ENCODE measurements around the gene CLMN. TPM values are rescaled to one million over a fixed set of nuclear protein-coding genes. Genes with fewer than 3 reads are reported as not detected.

CLMN gene
- total and polyA plus RNA-seq, 2 experiments from 2014 or later, result 15.7 to 40.0 TPM

- no peaks in the 10 kb centered on the region for H4K20me1 ChIP-seq (ENCODE audit: insufficient read depth, poor library complexity, severe bottlenecking)
- no peaks in the 10 kb centered on the region for H3K9me3 ChIP-seq (ENCODE audit: low read depth)
- no peak for TF ChIP-seq EZH2 (IDR thresholded peaks at IDR 0.05; ENCODE audit: borderline replicate concordance)
- TF ChIP-seq CTCF (IDR thresholded peaks at IDR 0.05; ENCODE audit: poor library complexity), result no peak
- TF ChIP-seq EZH2phosphoT487 (IDR thresholded peaks at IDR 0.05; ENCODE audit: low read depth, severe bottlenecking, unreplicated experiment), result no peak
- peaks cover 43% of the 10 kb centered on the region for H3K79me2 ChIP-seq
- peak overlapping the region; percentile 9 for H3K4me2 ChIP-seq
- no peaks in the 10 kb centered on the region for H3K9me2 ChIP-seq (replicated peaks; ENCODE audit: insufficient read depth)
- H3K4me3 ChIP-seq, result no peak overlapping the region
- peak; percentile 53 for DNase-seq (ENCODE audit: low spot score)
- H3K27ac ChIP-seq, result peak overlapping the region; percentile 87
- no peaks in the 10 kb centered on the region for H3K27me3 ChIP-seq
- no peak overlapping the region for H2AFZ ChIP-seq
- H3K36me3 ChIP-seq (replicated peaks; ENCODE audit: insufficient read depth, low read depth), result no peaks in the 10 kb centered on the region
- WGBS (ENCODE audit: low lambda C conversion rate, missing lambda C conversion rate), result 57% methylated on average over 14 of the region's 14 CpGs
- H3K4me1 ChIP-seq (ENCODE audit: insufficient read depth), result peaks cover 14% of the 10 kb centered on the region
Observed at GRCh38 chr14:95307402-95308041, 12.2 kb downstream of the CLMN start.

GRCh38 chr14:95305940-95306339 lies 13.8 kb downstream of the CLMN start:
- H3K79me2 ChIP-seq, result peaks cover 33% of the 10 kb centered on the region
- no peaks in the 10 kb centered on the region for H3K27me3 ChIP-seq
- 84% methylated on average over 4 of the region's 4 CpGs for WGBS (ENCODE audit: low lambda C conversion rate, missing lambda C conversion rate)
- no peaks in the 10 kb centered on the region for H4K20me1 ChIP-seq (ENCODE audit: insufficient read depth, poor library complexity, severe bottlenecking)
- no peak overlapping the region for H3K27ac ChIP-seq
- no peak for TF ChIP-seq CTCF (IDR thresholded peaks at IDR 0.05; ENCODE audit: poor library complexity)
- no peak for TF ChIP-seq EZH2 (IDR thresholded peaks at IDR 0.05; ENCODE audit: borderline replicate concordance)
- no peak for TF ChIP-seq EZH2phosphoT487 (IDR thresholded peaks at IDR 0.05; ENCODE audit: low read depth, severe bottlenecking, unreplicated experiment)
- H2AFZ ChIP-seq, result no peak overlapping the region
- peaks cover 14% of the 10 kb centered on the region for H3K4me1 ChIP-seq (ENCODE audit: insufficient read depth)
- DNase-seq (ENCODE audit: low spot score), result no peak
- no peaks in the 10 kb centered on the region for H3K9me3 ChIP-seq (ENCODE audit: low read depth)
- H3K4me3 ChIP-seq, result no peak overlapping the region
- H3K9me2 ChIP-seq (replicated peaks; ENCODE audit: insufficient read depth), result no peaks in the 10 kb centered on the region
- H3K36me3 ChIP-seq (replicated peaks; ENCODE audit: insufficient read depth, low read depth), result no peaks in the 10 kb centered on the region
- no peak overlapping the region for H3K4me2 ChIP-seq

- H2AFZ ChIP-seq, result no peak overlapping the region
- H3K9me2 ChIP-seq (replicated peaks; ENCODE audit: insufficient read depth), result no peaks in the 10 kb centered on the region
- no peaks in the 10 kb centered on the region for H3K9me3 ChIP-seq (ENCODE audit: low read depth)
- H3K27ac ChIP-seq, result no peak overlapping the region
- no peaks in the 10 kb centered on the region for H3K27me3 ChIP-seq
- no peaks in the 10 kb centered on the region for H4K20me1 ChIP-seq (ENCODE audit: insufficient read depth, poor library complexity, severe bottlenecking)
- no peak for DNase-seq (ENCODE audit: low spot score)
- H3K4me3 ChIP-seq, result no peak overlapping the region
- peaks cover 28% of the 10 kb centered on the region for H3K79me2 ChIP-seq
- H3K36me3 ChIP-seq (replicated peaks; ENCODE audit: insufficient read depth, low read depth), result no peaks in the 10 kb centered on the region
- 95% methylated on average over 7 of the region's 7 CpGs for WGBS (ENCODE audit: low lambda C conversion rate, missing lambda C conversion rate)
- no peak overlapping the region for H3K4me2 ChIP-seq
- no peak for TF ChIP-seq EZH2phosphoT487 (IDR thresholded peaks at IDR 0.05; ENCODE audit: low read depth, severe bottlenecking, unreplicated experiment)
- TF ChIP-seq CTCF (IDR thresholded peaks at IDR 0.05; ENCODE audit: poor library complexity), result no peak
- TF ChIP-seq EZH2 (IDR thresholded peaks at IDR 0.05; ENCODE audit: borderline replicate concordance), result no peak
- peaks cover 14% of the 10 kb centered on the region for H3K4me1 ChIP-seq (ENCODE audit: insufficient read depth)
Observed at GRCh38 chr14:95305145-95305544, 14.6 kb downstream of the CLMN start.
